ENCODE measurements around the gene NALCN.

- TF ChIP-seq ZNF274 (IDR thresholded peaks at IDR 0.05; ENCODE audit: low read depth, low read length) (no peak), SUZ12 (IDR thresholded peaks at IDR 0.05; ENCODE audit: extremely low read depth, insufficient read depth, insufficient read length) (no peak)
These were observed 275.4 kb downstream of the NALCN start for GRCh38 chr13:101140936-101141335.
